ENCODE results near the gene PTPRD. TPM values are rescaled to one million over a fixed set of nuclear protein-coding genes. Genes with fewer than 3 reads are reported as not detected.

The PTPRD gene
- total and polyA plus RNA-seq, 7 experiments from 2014 or later, result 0.71 TPM; not detected in 6

GRCh38 chr9:8552732-8553131 lies 2060.1 kb downstream of the PTPRD start:
- Histone ChIP-seq H3K9me3 (ENCODE audit: control insufficient read depth in 2 of 3, low read length in 3 of 3) (no peaks in the 10 kb centered on the region), H3K27me3 (ENCODE audit: control insufficient read depth in 2 of 2, insufficient read depth in 2 of 2, low read length in 2 of 2) (no peaks in the 10 kb centered on the region), H3K4me1 (ENCODE audit: control insufficient read depth in 2 of 2, insufficient read depth in 2 of 2, low read length in 2 of 2) (no peaks in the 10 kb centered on the region), H3K4me3 (ENCODE audit: low read length) (no peak overlapping the region), H3K27ac (ENCODE audit: low read depth, low read length) (no peak overlapping the region), H3K36me3 (ENCODE audit: control insufficient read depth in 2 of 3, insufficient read depth in 3 of 3, low read length in 3 of 3) (no peaks in the 10 kb centered on the region)
- ChIA-PET POLR2A (no interaction called here), CTCF (no interaction called here)
- H3K36me3 Mint-ChIP-seq, result no peaks in the 10 kb centered on the region
- no peaks in the 10 kb centered on the region for H3K27me3 Mint-ChIP-seq
- H3K9me3 Mint-ChIP-seq, result peaks cover 0 to 2% (median 0%) of the 10 kb centered on the region in 11 donors
- no peak overlapping the region for H3K27ac Mint-ChIP-seq
- no peak overlapping the region for H3K4me3 Mint-ChIP-seq
- no peak for DNase-seq
- H3K4me1 Mint-ChIP-seq, result no peaks in the 10 kb centered on the region
- intact Hi-C loops (cut with micrococcal nuclease), result no loop called here
- ATAC-seq, result no peak

- no peaks in the 10 kb centered on the region for H3K4me1 Mint-ChIP-seq
- H3K27me3 ChIP-seq (ENCODE audit: control insufficient read depth in 2 of 2, insufficient read depth in 2 of 2, low read length in 2 of 2), result no peaks in the 10 kb centered on the region
- no peaks in the 10 kb centered on the region for H3K4me1 ChIP-seq (ENCODE audit: control insufficient read depth in 2 of 2, insufficient read depth in 2 of 2, low read length in 2 of 2)
- no peaks in the 10 kb centered on the region for H3K9me3 Mint-ChIP-seq
- no peak overlapping the region for H3K27ac ChIP-seq (ENCODE audit: low read depth, low read length)
- intact Hi-C loops (cut with micrococcal nuclease), result no loop called here
- no peaks in the 10 kb centered on the region for H3K9me3 ChIP-seq (ENCODE audit: control insufficient read depth in 2 of 3, low read length in 3 of 3)
- H3K4me3 ChIP-seq (ENCODE audit: low read length), result no peak overlapping the region
- DNase-seq, result no peak
- ATAC-seq, result no peak
- POLR2A ChIA-PET, result no interaction called here
- no peak overlapping the region for H3K27ac Mint-ChIP-seq
- no peak overlapping the region for H3K4me3 Mint-ChIP-seq
- H3K27me3 Mint-ChIP-seq, result peaks cover 0 to 9% (median 0%) of the 10 kb centered on the region in 5 donors
- CTCF ChIA-PET, result interaction anchor here (0.6 kb wide), 1 partner anchor 1090 kb away, joined by 3 read pairs; no protein-coding TSS in a partner anchor
- H3K36me3 Mint-ChIP-seq, result no peaks in the 10 kb centered on the region
- H3K36me3 ChIP-seq (ENCODE audit: control insufficient read depth in 2 of 3, insufficient read depth in 3 of 3, low read length in 3 of 3), result no peaks in the 10 kb centered on the region
Measured at GRCh38 chr9:8549214-8549613, 2063.6 kb downstream of the PTPRD start.

- CTCF ChIA-PET, result no interaction called here
- ATAC-seq (no peak), DNase-seq (no peak)
- no peak overlapping the region for H3K27ac Mint-ChIP-seq
- Histone ChIP-seq H3K4me3 (ENCODE audit: low read length) (no peak overlapping the region), H3K4me1 (ENCODE audit: control insufficient read depth in 2 of 2, insufficient read depth in 2 of 2, low read length in 2 of 2) (no peaks in the 10 kb centered on the region), H3K27ac (ENCODE audit: low read depth, low read length) (no peak overlapping the region), H3K36me3 (ENCODE audit: control insufficient read depth in 2 of 3, insufficient read depth in 3 of 3, low read length in 3 of 3) (no peaks in the 10 kb centered on the region), H3K9me3 (ENCODE audit: control insufficient read depth in 2 of 3, low read length in 3 of 3) (no peaks in the 10 kb centered on the region), H3K27me3 (ENCODE audit: control insufficient read depth in 2 of 2, insufficient read depth in 2 of 2, low read length in 2 of 2) (no peaks in the 10 kb centered on the region)
- intact Hi-C loops (cut with micrococcal nuclease), result no loop called here
- H3K4me1 Mint-ChIP-seq, result no peaks in the 10 kb centered on the region
- H3K9me3 Mint-ChIP-seq, result no peaks in the 10 kb centered on the region
- POLR2A ChIA-PET, result no interaction called here
- no peak overlapping the region for H3K4me3 Mint-ChIP-seq
- peaks cover 0 to 9% (median 0%) of the 10 kb centered on the region in 5 donors for H3K27me3 Mint-ChIP-seq
- H3K36me3 Mint-ChIP-seq, result no peaks in the 10 kb centered on the region
Measured at GRCh38 chr9:8543219-8543618, 2069.6 kb downstream of the PTPRD start.

GRCh38 chr9:8542537-8542936 lies 2070.3 kb downstream of the PTPRD start:
- Mint-ChIP-seq H3K4me1 (no peaks in the 10 kb centered on the region), H3K27me3 (peaks cover 0 to 9% (median 0%) of the 10 kb centered on the region in 5 donors), H3K36me3 (no peaks in the 10 kb centered on the region), H3K4me3 (no peak overlapping the region), H3K9me3 (no peaks in the 10 kb centered on the region), H3K27ac (no peak overlapping the region)
- ATAC-seq (no peak), DNase-seq (no peak)
- no peaks in the 10 kb centered on the region for H3K27me3 ChIP-seq (ENCODE audit: control insufficient read depth in 2 of 2, insufficient read depth in 2 of 2, low read length in 2 of 2)
- H3K4me1 ChIP-seq (ENCODE audit: control insufficient read depth in 2 of 2, insufficient read depth in 2 of 2, low read length in 2 of 2), result no peaks in the 10 kb centered on the region
- no peaks in the 10 kb centered on the region for H3K9me3 ChIP-seq (ENCODE audit: control insufficient read depth in 2 of 3, low read length in 3 of 3)
- intact Hi-C loops (cut with micrococcal nuclease), result no loop called here
- CTCF ChIA-PET, result no interaction called here
- no peak overlapping the region for H3K4me3 ChIP-seq (ENCODE audit: low read length)
- H3K27ac ChIP-seq (ENCODE audit: low read depth, low read length), result no peak overlapping the region
- POLR2A ChIA-PET, result no interaction called here
- H3K36me3 ChIP-seq (ENCODE audit: control insufficient read depth in 2 of 3, insufficient read depth in 3 of 3, low read length in 3 of 3), result no peaks in the 10 kb centered on the region

- Mint-ChIP-seq H3K4me1 (no peaks in the 10 kb centered on the region), H3K9me3 (peaks cover 0 to 4% (median 0%) of the 10 kb centered on the region in 11 donors), H3K27ac (no peak overlapping the region), H3K27me3 (no peaks in the 10 kb centered on the region), H3K36me3 (no peaks in the 10 kb centered on the region), H3K4me3 (no peak overlapping the region)
- ATAC-seq, result no peak
- Histone ChIP-seq H3K4me1 (ENCODE audit: control insufficient read depth in 2 of 2, insufficient read depth in 2 of 2, low read length in 2 of 2) (no peaks in the 10 kb centered on the region), H3K27me3 (ENCODE audit: control insufficient read depth in 2 of 2, insufficient read depth in 2 of 2, low read length in 2 of 2) (no peaks in the 10 kb centered on the region), H3K27ac (ENCODE audit: low read depth, low read length) (no peak overlapping the region), H3K9me3 (ENCODE audit: control insufficient read depth in 2 of 3, low read length in 3 of 3) (no peaks in the 10 kb centered on the region), H3K4me3 (ENCODE audit: low read length) (no peak overlapping the region), H3K36me3 (ENCODE audit: control insufficient read depth in 2 of 3, insufficient read depth in 3 of 3, low read length in 3 of 3) (no peaks in the 10 kb centered on the region)
- no peak for DNase-seq
- POLR2A ChIA-PET, result no interaction called here
- intact Hi-C loops (cut with micrococcal nuclease), result no loop called here
- CTCF ChIA-PET, result no interaction called here
Measured at GRCh38 chr9:8539681-8540197, 2073.1 kb downstream of the PTPRD start.

GRCh38 chr9:8536845-8537244 lies 2076.0 kb downstream of the PTPRD start:
- CTCF ChIA-PET, result no interaction called here
- POLR2A ChIA-PET, result no interaction called here
- ATAC-seq, result no peak

GRCh38 chr9:8534828-8535227 lies 2078.0 kb downstream of the PTPRD start:
- Histone ChIP-seq H3K9me3 (ENCODE audit: control insufficient read depth in 2 of 3, low read length in 3 of 3) (no peaks in the 10 kb centered on the region), H3K27me3 (ENCODE audit: control insufficient read depth in 2 of 2, insufficient read depth in 2 of 2, low read length in 2 of 2) (no peaks in the 10 kb centered on the region), H3K27ac (ENCODE audit: low read depth, low read length) (no peak overlapping the region), H3K36me3 (ENCODE audit: control insufficient read depth in 2 of 3, insufficient read depth in 3 of 3, low read length in 3 of 3) (no peaks in the 10 kb centered on the region), H3K4me1 (ENCODE audit: control insufficient read depth in 2 of 2, insufficient read depth in 2 of 2, low read length in 2 of 2) (no peaks in the 10 kb centered on the region), H3K4me3 (ENCODE audit: low read length) (no peak overlapping the region)
- H3K27me3 Mint-ChIP-seq, result no peaks in the 10 kb centered on the region
- no peak overlapping the region for H3K27ac Mint-ChIP-seq
- DNase-seq (no peak), ATAC-seq (no peak)
- H3K9me3 Mint-ChIP-seq, result peaks cover 0 to 9% (median 0%) of the 10 kb centered on the region in 11 donors
- POLR2A ChIA-PET, result no interaction called here
- H3K4me1 Mint-ChIP-seq, result no peaks in the 10 kb centered on the region
- no peaks in the 10 kb centered on the region for H3K36me3 Mint-ChIP-seq
- intact Hi-C loops (cut with micrococcal nuclease), result no loop called here
- H3K4me3 Mint-ChIP-seq, result no peak overlapping the region
- CTCF ChIA-PET, result no interaction called here

More at GRCh38 chr9:8536845-8537244, 2076.0 kb downstream of the PTPRD start:
- no peak overlapping the region for H3K27ac Mint-ChIP-seq
- Histone ChIP-seq H3K27ac (ENCODE audit: low read depth, low read length) (no peak overlapping the region), H3K9me3 (ENCODE audit: control insufficient read depth in 2 of 3, low read length in 3 of 3) (no peaks in the 10 kb centered on the region), H3K4me1 (ENCODE audit: control insufficient read depth in 2 of 2, insufficient read depth in 2 of 2, low read length in 2 of 2) (no peaks in the 10 kb centered on the region), H3K36me3 (ENCODE audit: control insufficient read depth in 2 of 3, insufficient read depth in 3 of 3, low read length in 3 of 3) (no peaks in the 10 kb centered on the region), H3K27me3 (ENCODE audit: control insufficient read depth in 2 of 2, insufficient read depth in 2 of 2, low read length in 2 of 2) (no peaks in the 10 kb centered on the region), H3K4me3 (ENCODE audit: low read length) (no peak overlapping the region)
- intact Hi-C loops (cut with micrococcal nuclease), result no loop called here
- H3K27me3 Mint-ChIP-seq, result no peaks in the 10 kb centered on the region
- peaks cover 0 to 4% (median 0%) of the 10 kb centered on the region in 11 donors for H3K9me3 Mint-ChIP-seq
- H3K4me3 Mint-ChIP-seq, result no peak overlapping the region
- H3K36me3 Mint-ChIP-seq, result no peaks in the 10 kb centered on the region
- no peaks in the 10 kb centered on the region for H3K4me1 Mint-ChIP-seq
- no peak for DNase-seq
